ENCODE results near the gene NXPH1.

The NXPH1 gene

GRCh38 chr7:8615019-8615418, 181.6 kb downstream of the NXPH1 start:
- H3K4me1 ChIP-seq (ENCODE audit: insufficient read depth, low read length): peaks cover 40% of the 10 kb centered on the region
- peak overlapping the region; percentile 14 for H3K27ac ChIP-seq (ENCODE audit: low read length)
- no peaks in the 10 kb centered on the region for H3K27me3 ChIP-seq (ENCODE audit: insufficient read depth, low read length)
- H3K9me3 ChIP-seq (ENCODE audit: insufficient read depth, low read depth, low read length): no peaks in the 10 kb centered on the region
- H3K9ac ChIP-seq (ENCODE audit: low read depth, low read length): no peak overlapping the region
- H3K36me3 ChIP-seq (ENCODE audit: insufficient read depth, low read depth, low read length): no peaks in the 10 kb centered on the region
- peak overlapping the region; percentile 38; the same call in 1 of the 2 replicates for H3K4me3 ChIP-seq (ENCODE audit: low read length)

- peaks cover 36% of the 10 kb centered on the region for H3K4me1 ChIP-seq (ENCODE audit: insufficient read depth, low read length)
- no peak overlapping the region for H3K4me3 ChIP-seq (ENCODE audit: low read length)
- no peaks in the 10 kb centered on the region for H3K9me3 ChIP-seq (ENCODE audit: insufficient read depth, low read depth, low read length)
- peak overlapping the region; percentile 12 for H3K27ac ChIP-seq (ENCODE audit: low read length)
- H3K36me3 ChIP-seq (ENCODE audit: insufficient read depth, low read depth, low read length): no peaks in the 10 kb centered on the region
- H3K9ac ChIP-seq (ENCODE audit: low read depth, low read length): no peak overlapping the region
- no peaks in the 10 kb centered on the region for H3K27me3 ChIP-seq (ENCODE audit: insufficient read depth, low read length)
Observed at GRCh38 chr7:8618441-8619070, 185.1 kb downstream of the NXPH1 start.

DNA sequence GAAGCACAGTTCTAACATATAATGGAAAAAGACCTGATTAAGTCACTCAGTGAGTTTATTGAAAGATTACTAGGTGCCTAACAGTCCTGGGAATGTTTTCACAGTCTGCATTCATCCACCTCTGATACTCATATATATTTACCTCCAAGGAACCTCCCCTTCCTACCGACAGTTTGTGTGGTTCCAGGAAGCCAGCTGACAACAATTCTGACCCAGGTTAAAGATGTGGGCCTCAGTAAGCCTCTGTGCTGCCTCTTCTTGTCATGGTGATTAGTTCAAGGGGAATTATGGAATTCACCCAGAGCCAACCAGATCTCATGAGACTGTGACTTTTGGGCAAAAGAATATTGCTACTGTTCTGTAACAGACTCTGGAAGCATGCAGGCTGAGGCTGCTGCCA, 186.8 kb downstream of the NXPH1 start:
- no peaks in the 10 kb centered on the region for H3K9me3 ChIP-seq (ENCODE audit: insufficient read depth, low read depth, low read length)
- H3K27ac ChIP-seq (ENCODE audit: low read length): no peak overlapping the region
- no peak overlapping the region for H3K4me3 ChIP-seq (ENCODE audit: low read length)
- no peaks in the 10 kb centered on the region for H3K36me3 ChIP-seq (ENCODE audit: insufficient read depth, low read depth, low read length)
- no peaks in the 10 kb centered on the region for H3K27me3 ChIP-seq (ENCODE audit: insufficient read depth, low read length)
- peaks cover 29% of the 10 kb centered on the region for H3K4me1 ChIP-seq (ENCODE audit: insufficient read depth, low read length)
- no peak overlapping the region for H3K9ac ChIP-seq (ENCODE audit: low read depth, low read length)

- Histone ChIP-seq H3K4me3 (ENCODE audit: low read length) (no peak overlapping the region), H3K9me3 (ENCODE audit: insufficient read depth, low read depth, low read length) (no peaks in the 10 kb centered on the region), H3K27ac (ENCODE audit: low read length) (no peak overlapping the region), H3K27me3 (ENCODE audit: insufficient read depth, low read length) (no peaks in the 10 kb centered on the region), H3K9ac (ENCODE audit: low read depth, low read length) (no peak overlapping the region), H3K4me1 (ENCODE audit: insufficient read depth, low read length) (0 out of 2 replicates have a peak, but pooled peaks cover 5% of the 10 kb centered on the region), H3K36me3 (ENCODE audit: insufficient read depth, low read depth, low read length) (no peaks in the 10 kb centered on the region)
Observed at GRCh38 chr7:8625612-8626011, 192.2 kb downstream of the NXPH1 start.

DNA sequence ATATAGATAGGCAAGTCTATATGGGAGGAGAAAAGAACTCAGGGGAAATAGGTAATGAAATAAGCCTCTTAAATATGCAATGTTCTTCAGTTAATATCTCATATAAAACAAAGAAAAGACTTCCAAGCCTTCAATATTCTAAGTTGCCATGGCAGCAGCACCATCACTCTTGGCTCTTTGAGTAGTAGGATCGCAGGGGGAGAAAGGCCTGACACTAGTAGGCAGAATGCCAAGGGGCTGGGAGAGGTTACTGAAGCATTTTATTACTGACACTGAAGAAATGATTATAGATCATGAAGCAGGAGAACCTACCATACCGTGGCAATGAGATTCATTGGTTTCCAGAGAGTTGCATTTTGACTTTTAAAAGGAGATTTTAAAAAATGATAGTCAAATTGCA, 193.9 kb downstream of the NXPH1 start:
- no peaks in the 10 kb centered on the region for H3K9me3 ChIP-seq (ENCODE audit: insufficient read depth, low read depth, low read length)
- H3K4me1 ChIP-seq (ENCODE audit: insufficient read depth, low read length): 0 out of 2 replicates have a peak, but pooled peaks cover 5% of the 10 kb centered on the region
- H3K4me3 ChIP-seq (ENCODE audit: low read length): no peak overlapping the region
- H3K27ac ChIP-seq (ENCODE audit: low read length): no peak overlapping the region
- no peaks in the 10 kb centered on the region for H3K36me3 ChIP-seq (ENCODE audit: insufficient read depth, low read depth, low read length)
- no peak overlapping the region for H3K9ac ChIP-seq (ENCODE audit: low read depth, low read length)
- H3K27me3 ChIP-seq (ENCODE audit: insufficient read depth, low read length): no peaks in the 10 kb centered on the region

DNA sequence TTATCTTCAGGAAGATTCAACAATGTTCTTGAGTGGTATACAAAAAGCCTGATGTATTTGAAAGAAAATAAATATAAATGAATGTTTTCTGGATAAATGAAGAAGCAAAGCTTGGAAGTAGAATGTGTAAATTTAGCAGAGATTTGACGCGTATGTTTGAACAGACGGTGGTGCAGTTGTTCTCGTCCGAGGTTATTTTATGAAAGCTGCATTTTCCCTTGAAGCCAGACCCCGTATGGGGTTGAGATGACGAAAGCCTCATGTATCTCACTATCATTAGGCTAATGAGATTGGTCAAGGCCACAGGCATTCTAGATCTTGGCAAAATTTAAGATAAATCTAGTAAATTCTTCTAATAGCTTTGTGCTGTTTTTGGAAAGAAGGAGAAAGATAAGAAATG, 195.2 kb downstream of the NXPH1 start:
- no peak overlapping the region for H3K4me3 ChIP-seq (ENCODE audit: low read length)
- no peaks in the 10 kb centered on the region for H3K36me3 ChIP-seq (ENCODE audit: insufficient read depth, low read depth, low read length)
- H3K9me3 ChIP-seq (ENCODE audit: insufficient read depth, low read depth, low read length): no peaks in the 10 kb centered on the region
- H3K9ac ChIP-seq (ENCODE audit: low read depth, low read length): no peak overlapping the region
- H3K4me1 ChIP-seq (ENCODE audit: insufficient read depth, low read length): 0 out of 2 replicates have a peak, but pooled peaks cover 5% of the 10 kb centered on the region
- no peaks in the 10 kb centered on the region for H3K27me3 ChIP-seq (ENCODE audit: insufficient read depth, low read length)
- no peak overlapping the region for H3K27ac ChIP-seq (ENCODE audit: low read length)

DNA sequence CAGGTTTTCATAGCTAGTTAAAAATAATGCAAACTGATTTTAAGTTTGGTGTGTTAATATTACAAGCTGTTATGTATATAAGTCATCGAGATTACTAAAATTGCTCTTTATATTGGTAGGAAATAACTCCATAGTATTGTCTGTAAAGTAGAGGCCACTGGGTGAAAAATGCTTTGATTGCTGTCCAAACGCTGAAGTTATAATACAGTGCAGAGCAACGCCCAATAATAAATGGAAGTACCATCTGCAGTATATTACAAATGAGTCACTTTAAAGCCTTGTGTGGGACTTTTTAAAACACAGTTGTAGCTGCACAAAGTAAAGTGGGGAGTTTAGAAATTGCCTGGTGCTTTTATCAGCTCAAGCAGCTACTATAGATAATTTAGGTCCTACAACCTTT, 196.1 kb downstream of the NXPH1 start:
- Histone ChIP-seq H3K9ac (ENCODE audit: low read depth, low read length) (no peak overlapping the region), H3K9me3 (ENCODE audit: insufficient read depth, low read depth, low read length) (no peaks in the 10 kb centered on the region), H3K27ac (ENCODE audit: low read length) (no peak overlapping the region), H3K27me3 (ENCODE audit: insufficient read depth, low read length) (no peaks in the 10 kb centered on the region), H3K4me1 (ENCODE audit: insufficient read depth, low read length) (0 out of 2 replicates have a peak, but pooled peaks cover 5% of the 10 kb centered on the region), H3K4me3 (ENCODE audit: low read length) (no peak overlapping the region), H3K36me3 (ENCODE audit: insufficient read depth, low read depth, low read length) (no peaks in the 10 kb centered on the region)

GRCh38 chr7:8637322-8637721, 203.9 kb downstream of the NXPH1 start:
- Histone ChIP-seq H3K9ac (ENCODE audit: low read depth, low read length) (no peak overlapping the region), H3K4me1 (ENCODE audit: insufficient read depth, low read length) (peaks cover 14% of the 10 kb centered on the region; the same call in 1 of the 2 replicates), H3K27me3 (ENCODE audit: insufficient read depth, low read length) (no peaks in the 10 kb centered on the region), H3K9me3 (ENCODE audit: insufficient read depth, low read depth, low read length) (no peaks in the 10 kb centered on the region), H3K4me3 (ENCODE audit: low read length) (no peak overlapping the region), H3K36me3 (ENCODE audit: insufficient read depth, low read depth, low read length) (no peaks in the 10 kb centered on the region), H3K27ac (ENCODE audit: low read length) (no peak overlapping the region)

DNA sequence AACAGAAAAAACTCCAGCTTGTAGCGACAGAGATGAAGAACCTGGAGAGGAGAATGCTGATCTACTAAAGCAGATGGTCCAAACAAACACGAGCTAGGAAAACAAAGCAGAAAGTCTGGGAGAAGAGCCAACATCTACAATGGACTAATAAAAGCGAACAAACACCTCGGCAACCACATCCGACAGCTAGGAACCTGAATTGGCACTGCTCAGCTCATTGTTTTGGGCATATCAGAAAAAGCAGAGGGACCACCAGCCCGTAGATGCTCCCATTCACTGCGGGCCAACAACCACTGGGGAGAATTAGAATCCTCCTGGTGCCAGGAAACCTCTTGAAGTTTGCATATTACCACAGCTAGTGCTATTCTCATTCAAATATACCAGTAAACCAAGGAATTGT, 204.7 kb downstream of the NXPH1 start:
- Histone ChIP-seq H3K4me3 (ENCODE audit: low read length) (no peak overlapping the region), H3K27me3 (ENCODE audit: insufficient read depth, low read length) (no peaks in the 10 kb centered on the region), H3K4me1 (ENCODE audit: insufficient read depth, low read length) (peaks cover 14% of the 10 kb centered on the region; the same call in 1 of the 2 replicates), H3K9ac (ENCODE audit: low read depth, low read length) (no peak overlapping the region), H3K27ac (ENCODE audit: low read length) (no peak overlapping the region), H3K9me3 (ENCODE audit: insufficient read depth, low read depth, low read length) (no peaks in the 10 kb centered on the region), H3K36me3 (ENCODE audit: insufficient read depth, low read depth, low read length) (no peaks in the 10 kb centered on the region)

GRCh38 chr7:8639668-8640067, 206.3 kb downstream of the NXPH1 start:
- Histone ChIP-seq H3K27me3 (ENCODE audit: insufficient read depth, low read length) (no peaks in the 10 kb centered on the region), H3K4me1 (ENCODE audit: insufficient read depth, low read length) (peaks cover 14% of the 10 kb centered on the region; the same call in 1 of the 2 replicates), H3K27ac (ENCODE audit: low read length) (no peak overlapping the region), H3K36me3 (ENCODE audit: insufficient read depth, low read depth, low read length) (no peaks in the 10 kb centered on the region), H3K9me3 (ENCODE audit: insufficient read depth, low read depth, low read length) (no peaks in the 10 kb centered on the region), H3K4me3 (ENCODE audit: low read length) (no peak overlapping the region), H3K9ac (ENCODE audit: low read depth, low read length) (no peak overlapping the region)

- H3K36me3 ChIP-seq (ENCODE audit: insufficient read depth, low read depth, low read length): no peaks in the 10 kb centered on the region
- H3K9ac ChIP-seq (ENCODE audit: low read depth, low read length): no peak overlapping the region
- no peaks in the 10 kb centered on the region for H3K9me3 ChIP-seq (ENCODE audit: insufficient read depth, low read depth, low read length)
- no peak overlapping the region for H3K27ac ChIP-seq (ENCODE audit: low read length)
- peaks cover 14% of the 10 kb centered on the region; the same call in 1 of the 2 replicates for H3K4me1 ChIP-seq (ENCODE audit: insufficient read depth, low read length)
- no peak overlapping the region for H3K4me3 ChIP-seq (ENCODE audit: low read length)
- no peaks in the 10 kb centered on the region for H3K27me3 ChIP-seq (ENCODE audit: insufficient read depth, low read length)
Observed at GRCh38 chr7:8640671-8641070, 207.3 kb downstream of the NXPH1 start.

DNA sequence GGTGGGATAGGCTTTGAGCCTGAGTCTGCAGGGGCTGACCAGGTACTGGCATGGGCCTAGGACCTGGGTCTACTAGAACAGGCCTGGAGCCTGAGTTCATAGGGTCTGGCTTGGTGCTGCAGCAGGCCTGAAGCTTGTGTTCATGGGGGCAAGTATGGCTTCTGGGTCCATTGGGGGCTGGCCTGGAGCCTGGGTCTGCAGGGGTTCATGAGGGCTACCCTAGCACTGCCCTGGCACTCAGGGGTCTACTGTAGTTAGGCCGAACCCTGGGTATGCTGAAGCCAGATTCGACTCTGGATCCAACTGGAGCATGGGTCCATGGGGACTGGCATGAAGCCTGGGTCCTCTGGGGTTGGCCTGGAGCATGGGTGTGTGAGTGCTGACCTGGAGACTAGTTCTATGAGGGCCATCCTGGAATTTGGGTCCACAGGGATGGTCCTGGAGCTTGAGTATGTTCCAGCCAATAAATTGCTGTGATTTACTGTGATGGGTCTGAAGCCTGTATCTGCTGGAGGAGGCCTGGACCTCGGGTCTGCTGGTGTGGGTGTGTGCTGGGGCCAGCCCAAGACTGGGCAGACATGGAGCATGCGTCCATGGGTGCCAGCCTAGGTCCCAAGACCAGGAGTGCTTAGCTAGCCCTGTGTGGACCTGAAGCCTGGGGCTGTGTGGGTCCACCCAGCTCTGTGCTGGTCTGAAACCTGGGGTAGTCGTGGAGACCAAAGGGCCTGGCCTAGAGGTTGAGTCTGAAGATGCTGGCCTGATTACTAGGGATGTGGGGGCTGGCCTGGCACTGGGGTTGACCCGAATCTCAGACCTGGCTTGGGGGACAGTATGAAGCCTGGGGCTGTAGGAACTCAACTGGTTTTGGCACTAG, 235.5 kb downstream of the NXPH1 start:
- H3K36me3 ChIP-seq (ENCODE audit: insufficient read depth, low read depth, low read length): no peaks in the 10 kb centered on the region
- no peak overlapping the region for H3K27ac ChIP-seq (ENCODE audit: low read length)
- H3K27me3 ChIP-seq (ENCODE audit: insufficient read depth, low read length): no peaks in the 10 kb centered on the region
- H3K4me3 ChIP-seq (ENCODE audit: low read length): no peak overlapping the region
- peaks cover 5% of the 10 kb centered on the region; the same call in 1 of the 2 replicates for H3K9me3 ChIP-seq (ENCODE audit: insufficient read depth, low read depth, low read length)
- H3K9ac ChIP-seq (ENCODE audit: low read depth, low read length): no peak overlapping the region
- no peaks in the 10 kb centered on the region for H3K4me1 ChIP-seq (ENCODE audit: insufficient read depth, low read length)
